H1 (cell line): ENCODE results near the gene DAPK2. TPM values are rescaled to one million over a fixed set of nuclear protein-coding genes. Genes with fewer than 3 reads are reported as not detected.

Experiments
- CTCF ChIA-PET: fragments of 300-600 bp; sonication (Branson Sonifier 250); formaldehyde crosslinking; loops from one replicate; lab custom pipeline; 2021; ENCODE audit not compliant: partially characterized antibody; lab: Charles Lee
- POLR2A ChIA-PET: fragments of 300-600 bp; sonication (Branson Sonifier 250); formaldehyde crosslinking; loops from one replicate; lab custom pipeline; 2021; ENCODE audit warnings: inconsistent platforms; ENCODE audit not compliant: partially characterized antibody; lab: Charles Lee
- DNase-seq, 2 experiments: peaks; one replicate each; pipeline versions ENCODE4 v3.0.0 to v3.0.0-alpha.2; 2010 to 2022; ENCODE audit warnings: low spot score in 2 of 2, low read depth in 1 of 2, mixed read lengths in 1 of 2
- FAIRE-seq: peaks from 2 replicates; lab custom pipeline; 2011; peaks lifted over from hg19 to GRCh38; lab: Jason Lieb, UNC
- H2AFZ ChIP-seq: 2 replicates; pipeline ENCODE4 v1.8.1; 2012; ENCODE audit warnings: low read length, inconsistent platforms
- H2AK5ac ChIP-seq: 2 replicates; pipeline ENCODE4 v1.6.1; 2013; ENCODE audit warnings: low read depth, low read length
- H2BK120ac ChIP-seq: replicated peaks from 2 replicates; pipeline ENCODE3; 2013; ENCODE audit warnings: low read depth, low read length, inconsistent platforms
- H2BK12ac ChIP-seq: 2 replicates; pipeline ENCODE4 v1.6.1; 2013; ENCODE audit warnings: low read depth, low read length
- H2BK15ac ChIP-seq: 2 replicates; pipeline ENCODE4 v1.6.1; 2013; ENCODE audit warnings: low read length
- H2BK20ac ChIP-seq: 2 replicates; pipeline ENCODE4 v1.6.1; 2013; ENCODE audit warnings: low read length
- H2BK5ac ChIP-seq: 2 replicates; pipeline ENCODE4 v1.6.1; 2013; ENCODE audit warnings: low read depth, low read length
- H3K14ac ChIP-seq: 2 replicates; pipeline ENCODE4 v1.6.1; 2013; ENCODE audit warnings: inconsistent platforms; ENCODE audit not compliant: insufficient read length
- H3K18ac ChIP-seq: 2 replicates; pipeline ENCODE4 v1.6.1; 2013; ENCODE audit warnings: low read length; ENCODE audit errors: extremely low read depth
- H3K23ac ChIP-seq: 2 replicates; pipeline ENCODE4 v1.6.1; 2013; ENCODE audit warnings: inconsistent platforms; ENCODE audit not compliant: insufficient read length
- H3K23me2 ChIP-seq: 2 replicates; pipeline ENCODE4 v1.6.1; 2013; ENCODE audit warnings: low read depth, low read length
- H3K27ac ChIP-seq: 2 replicates; pipeline ENCODE4 v1.6.1; 2011; ENCODE audit warnings: low read depth, low read length, inconsistent platforms
- H3K27me3 ChIP-seq, 4 experiments: replicated peaks in 1 of 4; 1 replicate in 1 of 4; 2 replicates in 3 of 4; pipeline versions ENCODE4 v1.6.1 to v1.8.1; 2011 to 2013; ENCODE audit warnings: low read length in 3 of 4, mild to moderate bottlenecking in 3 of 4, inconsistent platforms in 2 of 4, mixed read lengths in 2 of 4, moderate library complexity in 1 of 4; ENCODE audit not compliant: control insufficient read depth in 3 of 4, insufficient read depth in 3 of 4; ENCODE audit errors: extremely low read depth in 1 of 4
- H3K36me3 ChIP-seq, 4 experiments: 2 replicates each; pipeline versions ENCODE4 v1.6.1 to v1.8.1; 2011 to 2013; ENCODE audit warnings: mild to moderate bottlenecking in 4 of 4, low read length in 3 of 4, moderate library complexity in 2 of 4, control low read depth in 1 of 4, inconsistent platforms in 1 of 4; ENCODE audit not compliant: insufficient read depth in 4 of 4, control insufficient read depth in 2 of 4
- H3K4ac ChIP-seq: replicated peaks from 2 replicates; pipeline ENCODE3; 2013; ENCODE audit warnings: low read length, low read depth, mixed read lengths, inconsistent platforms; ENCODE audit not compliant: insufficient read length
- H3K4me1 ChIP-seq, 4 experiments: replicated peaks in 1 of 4; 1 replicate in 1 of 4; 2 replicates in 3 of 4; pipeline versions ENCODE4 v1.6.1 to v1.8.1; 2011 to 2013; ENCODE audit warnings: low read length in 3 of 4, inconsistent platforms in 2 of 4, mixed read lengths in 1 of 4; ENCODE audit not compliant: insufficient read depth in 4 of 4, control insufficient read depth in 3 of 4
- H3K4me2 ChIP-seq, 2 experiments: 2 replicates each; pipeline versions ENCODE4 v1.6.1 to v1.8.1; 2011 to 2013; ENCODE audit warnings: low read depth in 2 of 2, low read length in 2 of 2, control low read depth in 1 of 2, inconsistent platforms in 1 of 2, mild to moderate bottlenecking in 1 of 2; ENCODE audit not compliant: insufficient read depth in 1 of 2
- H3K4me3 ChIP-seq, 4 experiments: fragments of 200-600, 300-600 bp in 1 of 4; sonication (generic), shearing (Covaris generic), sonication (Bioruptor Twin) in 1 of 4; 2 replicates each; pipeline versions ENCODE4 v1.5.1 to v1.8.1; 2011 to 2016; ENCODE audit warnings: low read length in 4 of 4, low read depth in 3 of 4, control low read depth in 2 of 4, inconsistent platforms in 2 of 4, mild to moderate bottlenecking in 2 of 4, mixed read lengths in 1 of 4, moderate library complexity in 1 of 4; ENCODE audit not compliant: insufficient read depth in 2 of 4; ENCODE audit errors: extremely low read depth in 1 of 4
- H3K56ac ChIP-seq: replicated peaks from 2 replicates; pipeline ENCODE3; 2013; ENCODE audit warnings: low read depth, mild to moderate bottlenecking, mixed read lengths, low read length, inconsistent platforms; ENCODE audit not compliant: insufficient read length
- H3K79me1 ChIP-seq: 2 replicates; pipeline ENCODE4 v1.6.1; 2013; ENCODE audit warnings: low read depth, low read length, control low read depth
- H3K79me2 ChIP-seq, 2 experiments: 2 replicates each; pipeline versions ENCODE4 v1.6.1 to v1.8.1; 2012 to 2013; ENCODE audit warnings: low read length in 2 of 2, mild to moderate bottlenecking in 2 of 2, inconsistent platforms in 1 of 2; ENCODE audit not compliant: insufficient read depth in 2 of 2, control insufficient read depth in 1 of 2
- H3K9ac ChIP-seq, 4 experiments: replicated peaks in 1 of 4; 1 replicate in 1 of 4; 2 replicates in 3 of 4; pipeline versions ENCODE4 v1.6.1 to v1.8.1; 2011 to 2013; ENCODE audit warnings: low read depth in 3 of 4, low read length in 3 of 4, control low read depth in 2 of 4, mild to moderate bottlenecking in 2 of 4, moderate library complexity in 2 of 4, inconsistent platforms in 1 of 4; ENCODE audit errors: extremely low read depth in 1 of 4
- H3K9me3 ChIP-seq, 2 experiments: 2 replicates each; pipeline versions ENCODE4 v1.6.1 to v1.8.1; 2012 to 2013; ENCODE audit warnings: mild to moderate bottlenecking in 2 of 2, moderate library complexity in 2 of 2, control low read depth in 1 of 2, inconsistent platforms in 1 of 2, low read depth in 1 of 2, low read length in 1 of 2, mixed read lengths in 1 of 2; ENCODE audit not compliant: insufficient read depth in 2 of 2
- H4K20me1 ChIP-seq, 2 experiments: replicated peaks in 1 of 2; 2 replicates each; pipeline versions ENCODE3 to v1.8.1; 2011 to 2013; ENCODE audit warnings: inconsistent platforms in 2 of 2, low read length in 2 of 2, mild to moderate bottlenecking in 1 of 2; ENCODE audit not compliant: insufficient read depth in 2 of 2, control insufficient read depth in 1 of 2
- H4K5ac ChIP-seq: 2 replicates; pipeline ENCODE4 v1.6.1; 2013; ENCODE audit warnings: low read length, low read depth, mixed read lengths, inconsistent platforms; ENCODE audit not compliant: insufficient read length
- H4K8ac ChIP-seq: 2 replicates; pipeline ENCODE4 v1.8.0; 2013; ENCODE audit warnings: mild to moderate bottlenecking, moderate library complexity, low read length, inconsistent platforms; ENCODE audit not compliant: insufficient read depth; ENCODE audit errors: extremely low read depth
- H4K91ac ChIP-seq: replicated peaks from 2 replicates; pipeline ENCODE3; 2013; ENCODE audit warnings: low read length, mixed read lengths, inconsistent platforms; ENCODE audit not compliant: insufficient read length
- BACH1 ChIP-seq: IDR thresholded peaks from 2 replicates; pipeline ENCODE4 v1.6.1; 2012; ENCODE audit warnings: low read length, improper control_type of control experiment
- BCL11A ChIP-seq, 2 experiments: IDR thresholded peaks; one replicate each; pipeline ENCODE4 v1.6.1; 2011; ENCODE audit warnings: low read depth in 2 of 2, low read length in 2 of 2, mild to moderate bottlenecking in 2 of 2
- BRCA1 ChIP-seq: IDR thresholded peaks from 2 replicates; pipeline ENCODE4 v1.6.1; 2012; ENCODE audit warnings: low read depth, low read length, improper control_type of control experiment
- CBX8 ChIP-seq: fragments of 300-800, 300-1000 bp; sonication (generic); IDR thresholded peaks from 2 replicates; pipeline ENCODE4 v1.7.1; 2016; ENCODE audit warnings: low read depth, low read length, borderline replicate concordance
- CTBP2 ChIP-seq: IDR thresholded peaks from 2 replicates; pipeline ENCODE4 v1.7.0; 2011; ENCODE audit warnings: borderline replicate concordance, mild to moderate bottlenecking, moderate library complexity, mixed read lengths, low read length; ENCODE audit not compliant: insufficient read depth, insufficient read length
- MAFK ChIP-seq: IDR thresholded peaks from 2 replicates; pipeline ENCODE4 v1.6.1; 2012; ENCODE audit warnings: low read depth, mild to moderate bottlenecking, improper control_type of control experiment, low read length
- POLR2AphosphoS5 ChIP-seq: IDR thresholded peaks from 2 replicates; pipeline ENCODE4 v1.6.1; 2011; ENCODE audit warnings: low read depth, low read length
- POU5F1 ChIP-seq: IDR thresholded peaks from 2 replicates; pipeline ENCODE4 v1.6.1; 2011; ENCODE audit warnings: low read depth, mild to moderate bottlenecking, low read length, moderate library complexity
- SAP30 ChIP-seq: fragments of 300-600 bp; sonication (generic); IDR thresholded peaks from 2 replicates; pipeline ENCODE4 v1.7.1; 2012; ENCODE audit warnings: low read length, moderate library complexity, mild to moderate bottlenecking, inconsistent platforms; ENCODE audit not compliant: insufficient read depth, insufficient replicate concordance
- SUZ12 ChIP-seq: fragments of 200-600 bp; sonication (generic); IDR thresholded peaks from 2 replicates; pipeline ENCODE4 v1.6.1; 2012; ENCODE audit warnings: mild to moderate bottlenecking, inconsistent platforms, low read length, moderate library complexity, mixed read lengths
- TAF7 ChIP-seq: optimal IDR thresholded peaks from 2 replicates; pipeline ENCODE3; 2011; ENCODE audit warnings: low read depth, mild to moderate bottlenecking, inconsistent platforms, low read length, moderate library complexity, borderline replicate concordance
- TEAD4 ChIP-seq: IDR thresholded peaks from 2 replicates; pipeline ENCODE4 v1.6.1; 2012; ENCODE audit warnings: low read depth, low read length, inconsistent platforms, mixed read lengths
- WGBS, 2 experiments: shearing (Covaris generic) in 1 of 2; methylation state at CpG; one replicate each; pipeline versions ENCODE4 v1.1.6 to v1.1.7; 2013 to 2015; ENCODE audit warnings: low lambda C conversion rate in 2 of 2, mixed read lengths in 2 of 2, inconsistent platforms in 1 of 2, low coverage in 1 of 2, missing lambda C conversion rate in 1 of 2; ENCODE audit not compliant: insufficient replicate concordance in 2 of 2, insufficient coverage in 1 of 2, insufficient read length in 1 of 2; ENCODE audit errors: extremely low coverage in 1 of 2, missing lambda C conversion rate in 1 of 2; 5-methylcytosine and 5-hydroxymethylcytosine counted together
- polyA plus RNA-seq, 7 experiments: library from polyadenylated mRNA; depleted of rRNA in 3 of 7; stranded (reverse) in 5 of 7; unstranded in 2 of 7; fragments of >200 nt in 5 of 7; fragments of 200-250 nt in 2 of 7; gene quantifications; 1 replicate in 5 of 7; 2 replicates in 1 of 7; 4 replicates in 1 of 7; pipeline versions ENCODE4 v1.2.1 to v1.2.3, GENCODE V29; 2011 to 2013; ENCODE audit warnings: missing spikeins in 2 of 7, mixed read lengths in 2 of 7
- total RNA-seq: library from RNA; stranded (reverse); fragmentation: NEBNext Ultra II Directional; extraction: Animal tissue kit (Norgen Biotek cat#: 25700); gene quantifications from 2 replicates; pipeline ENCODE4 v1.2.1, GENCODE V29; 2021
- TF ChIP-seq, protein P1 (sequence below): IDR thresholded peaks from 2 replicates; pipeline ENCODE4 v1.6.1; 2012; ENCODE audit warnings: inconsistent platforms
- TF ChIP-seq, protein P2 (sequence below): IDR thresholded peaks from 2 replicates; pipeline ENCODE4 v1.6.1; 2011; ENCODE audit warnings: low read depth, mild to moderate bottlenecking, low read length; ENCODE audit not compliant: insufficient read depth

Gene DAPK2
- total and polyA plus RNA-seq, 2 of the 8 experiments (the other 6 are each of a cell fraction or from before 2014, with no cell fraction given) = 1.8 to 2.9 TPM

DNA sequence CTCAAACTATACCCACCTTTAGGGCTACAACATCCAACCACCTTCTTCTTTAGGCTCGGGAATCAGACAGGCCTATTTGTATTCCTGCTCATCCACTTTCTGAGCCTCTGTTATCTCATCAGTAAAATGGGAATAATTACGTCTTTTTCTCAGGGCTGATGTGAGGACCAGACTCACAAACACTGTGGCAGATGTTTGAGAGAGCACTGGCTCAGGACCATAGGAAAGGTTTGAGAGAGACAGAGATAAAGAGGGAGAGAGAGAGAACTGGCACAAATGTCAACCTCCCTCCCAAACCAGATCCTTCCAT is 4.8 kb upstream of the DAPK2 start:
- Histone ChIP-seq H2BK15ac (no peak overlapping the region), H2BK20ac (no peak overlapping the region), H3K4me1 (peaks cover 0 to 10% (median 5%) of the 10 kb centered on the region in 4 experiments; a peak in 3 of 7 replicates), H3K23me2 (peaks cover 4% of the 10 kb centered on the region; the same call in 1 of the 2 replicates), H3K9me3 (no peaks in the 10 kb centered on the region), H2AFZ (no peak overlapping the region), H3K36me3 (no peaks in the 10 kb centered on the region), H3K14ac (no peak overlapping the region), H3K4me3 (no peak overlapping the region), H3K9ac (no peak overlapping the region), H3K23ac (no peak overlapping the region), H3K27me3 (peaks cover 0 to 14% (median 7%) of the 10 kb centered on the region in 4 experiments; a peak in 5 of 7 replicates), H2BK120ac (no peak overlapping the region), H2AK5ac (no peak overlapping the region), H3K79me2 (no peaks in the 10 kb centered on the region), H3K27ac (no peak overlapping the region), H4K8ac (no peak overlapping the region), H3K4me2 (no peak overlapping the region), H3K56ac (no peak overlapping the region), H2BK12ac (no peak overlapping the region), H3K79me1 (no peaks in the 10 kb centered on the region), H3K4ac (no peak overlapping the region), H4K91ac (no peak overlapping the region), H3K18ac (no peak overlapping the region), H2BK5ac (no peak overlapping the region), H4K20me1 (no peaks in the 10 kb centered on the region), H4K5ac (no peak overlapping the region)
- DNase-seq (no peak), FAIRE-seq (no peak)
- ChIA-PET CTCF (interaction anchor here (0.6 to 7.7 kb wide), 6 partner anchors 17 to 299 kb away, joined by 3 to 62 read pairs (median 6); no protein-coding TSS in a partner anchor), POLR2A (no interaction called here)
- 84% methylated on average over 2 of the region's 2 CpGs; no CpG with 5 or more reads in 1 of the 2 experiments for WGBS, 2 experiments
- no peak for TF ChIP-seq TAF7
- no peak for TF ChIP-seq BRCA1
- no peak for TF ChIP-seq BACH1
- TF ChIP-seq, protein P1, sequence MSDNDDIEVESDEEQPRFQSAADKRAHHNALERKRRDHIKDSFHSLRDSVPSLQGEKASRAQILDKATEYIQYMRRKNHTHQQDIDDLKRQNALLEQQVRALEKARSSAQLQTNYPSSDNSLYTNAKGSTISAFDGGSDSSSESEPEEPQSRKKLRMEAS = no peak
- no peak for TF ChIP-seq SUZ12
- no peak for TF ChIP-seq BCL11A (IDR thresholded peaks at IDR 0.05; ENCODE audit: low read depth in 2 of 2, low read length in 2 of 2)
- no peak for TF ChIP-seq MAFK
- no peak for TF ChIP-seq TEAD4
- TF ChIP-seq POU5F1 = no peak
- TF ChIP-seq CBX8 = no peak
- TF ChIP-seq, protein P2, sequence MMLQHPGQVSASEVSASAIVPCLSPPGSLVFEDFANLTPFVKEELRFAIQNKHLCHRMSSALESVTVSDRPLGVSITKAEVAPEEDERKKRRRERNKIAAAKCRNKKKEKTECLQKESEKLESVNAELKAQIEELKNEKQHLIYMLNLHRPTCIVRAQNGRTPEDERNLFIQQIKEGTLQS = no peak
- no peak for TF ChIP-seq CTBP2
- no peak for TF ChIP-seq SAP30
- no peak for TF ChIP-seq POLR2AphosphoS5
